CD4-positive, alpha-beta T cell (primary cell): ENCODE data around the gene TAS1R3. TPM values are rescaled to one million over a fixed set of nuclear protein-coding genes. Genes with fewer than 3 reads are reported as not detected.

Experiments used
- ATAC-seq: fragments of 200-7000 bp; cut with Tn5 transposase; one replicate; pipeline ENCODE4 v1.10.0; 2022; ENCODE audit warnings: mild to moderate bottlenecking; ENCODE audit not compliant: poor library complexity
- CTCF ChIA-PET: fragments of 350-600 bp; sonication (Branson Sonifier 250); formaldehyde crosslinking; loops from one replicate; lab custom pipeline; 2021; ENCODE audit warnings: antibody characterized with exemption, inconsistent platforms; lab: Charles Lee
- POLR2A ChIA-PET: fragments of 350-600 bp; sonication (Branson Sonifier 250); formaldehyde crosslinking; loops from one replicate; lab custom pipeline; 2021; ENCODE audit warnings: antibody characterized with exemption, inconsistent platforms; lab: Charles Lee
- DNase-seq, 14 experiments: peaks; one replicate each; pipeline ENCODE4 v3.0.0-alpha.2; 2013 to 2020; ENCODE audit warnings: mixed read lengths in 2 of 14
- H3K27ac ChIP-seq, 2 donors: one replicate each; pipeline versions ENCODE4 v1.5.1 to v1.7.0; 2013; ENCODE audit warnings: low read length in 2 of 2, low read depth in 1 of 2, mild to moderate bottlenecking in 1 of 2
- H3K27me3 ChIP-seq, 2 experiments: 1 replicate in 1 of 2; 2 replicates in 1 of 2; pipeline versions ENCODE4 v1.6.1 to v1.7.0; 2013; ENCODE audit warnings: low read length in 2 of 2, control low read depth in 1 of 2, mild to moderate bottlenecking in 1 of 2, moderate library complexity in 1 of 2; ENCODE audit not compliant: insufficient read depth in 2 of 2, control insufficient read depth in 1 of 2
- H3K36me3 ChIP-seq: one replicate; pipeline ENCODE4 v1.6.1; 2013; ENCODE audit warnings: low read length, control low read depth; ENCODE audit not compliant: insufficient read depth
- H3K4me1 ChIP-seq: one replicate; pipeline ENCODE4 v1.6.1; 2013; ENCODE audit warnings: low read length, control low read depth; ENCODE audit not compliant: insufficient read depth
- H3K4me3 ChIP-seq: one replicate; pipeline ENCODE4 v1.5.1; 2013; ENCODE audit warnings: mild to moderate bottlenecking, low read length, moderate library complexity
- H3K9me3 ChIP-seq, 2 experiments: 1 replicate in 1 of 2; 2 replicates in 1 of 2; pipeline versions ENCODE4 v1.6.1 to v1.7.0; 2013; ENCODE audit warnings: low read length in 2 of 2, mild to moderate bottlenecking in 2 of 2, control low read depth in 1 of 2, moderate library complexity in 1 of 2; ENCODE audit not compliant: control insufficient read depth in 1 of 2, insufficient read depth in 1 of 2
- H3K27ac Mint-ChIP-seq: one replicate; pipeline ENCODE4 v1.8.0; 2020; ENCODE audit warnings: mixed read lengths
- H3K27me3 Mint-ChIP-seq: one replicate; pipeline ENCODE4 v1.8.0; 2021; ENCODE audit warnings: mixed read lengths
- H3K36me3 Mint-ChIP-seq: one replicate; pipeline ENCODE4 v1.8.0; 2021; ENCODE audit warnings: low read depth, mixed read lengths
- H3K4me1 Mint-ChIP-seq: one replicate; pipeline ENCODE4 v1.8.0; 2021; ENCODE audit warnings: low read depth, mixed read lengths
- H3K4me3 Mint-ChIP-seq: one replicate; pipeline ENCODE4 v1.8.0; 2020; ENCODE audit warnings: mild to moderate bottlenecking, mixed read lengths
- H3K9me3 Mint-ChIP-seq: one replicate; pipeline ENCODE4 v1.8.0; 2020; ENCODE audit warnings: mixed read lengths
- intact Hi-C, 2 experiments: fragments of 100-400 bp; cut with DNase I in 1 of 2; cut with micrococcal nuclease in 1 of 2; formaldehyde crosslinking; loops; one replicate each; pipeline versions ENCODE4 v1.15.1 to v1.9.0; 2023 to 2025; cut with DNase I, micrococcal nuclease
- total RNA-seq, 174 experiments: library from RNA in 2 of 174; stranded (reverse) in 2 of 174; gene quantifications; one replicate each; pipeline ENCODE4 v1.2.3 and lab custom pipeline; 2021 to 2026
- TF ChIP-seq, protein P1 (sequence below): fragments of 200-600 bp; IDR thresholded peaks from one replicate; pipeline ENCODE4 v1.8.0; 2022; ENCODE audit warnings: antibody characterized with exemption, mild to moderate bottlenecking

TAS1R3 gene
- total RNA-seq, 2 experiments from 2014 or later, result 3.3 to 3.4 TPM

DNA sequence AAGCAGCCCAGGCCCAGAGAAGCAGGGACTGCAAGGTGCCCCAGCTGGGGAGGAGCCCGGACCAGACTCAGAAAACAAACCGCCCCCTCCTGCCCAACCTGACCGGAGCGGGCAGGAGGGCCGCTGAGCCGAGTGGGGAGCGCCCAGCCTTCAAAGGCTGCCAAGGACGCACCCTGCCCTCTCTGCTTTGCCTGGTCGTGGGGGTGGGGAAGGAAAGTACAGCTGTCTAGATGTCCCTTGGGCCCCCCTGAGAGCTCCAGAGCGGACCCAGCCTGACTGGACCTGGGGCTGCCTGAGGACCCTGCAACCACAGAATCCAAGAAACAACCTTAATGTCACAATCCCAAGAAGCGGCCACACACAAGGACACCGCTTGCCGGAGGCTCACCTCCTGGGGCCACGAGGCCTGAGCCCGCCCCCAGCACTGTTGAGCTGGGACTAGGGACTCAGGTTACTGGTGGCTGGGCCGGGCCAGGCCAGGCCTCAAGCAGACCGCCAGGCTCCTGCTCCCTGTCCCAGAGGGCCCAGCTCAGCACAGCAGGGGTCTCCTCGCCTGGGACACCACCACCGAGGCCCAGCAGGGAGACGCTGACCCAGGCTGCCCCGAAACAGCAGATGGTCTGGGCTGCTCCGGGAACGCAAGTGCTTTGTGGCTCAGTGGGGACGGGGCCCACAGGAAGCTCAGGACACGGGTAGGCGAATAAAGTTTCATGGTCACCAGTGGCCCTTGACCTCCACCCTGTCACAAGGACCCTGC lies 16.8 kb downstream of the TAS1R3 start:
- Mint-ChIP-seq H3K36me3 (no peaks in the 10 kb centered on the region), H3K27me3 (peaks cover 10% of the 10 kb centered on the region), H3K9me3 (no peaks in the 10 kb centered on the region), H3K27ac (peak overlapping the region; percentile 17), H3K4me3 (peak overlapping the region; percentile 86), H3K4me1 (peaks cover 25% of the 10 kb centered on the region)
- Histone ChIP-seq H3K36me3 (no peaks in the 10 kb centered on the region), H3K4me3 (peak overlapping the region; percentile 58), H3K4me1 (peaks cover 42% of the 10 kb centered on the region), H3K27ac (no peak overlapping the region), H3K27me3 (peaks cover 2 to 3% of the 10 kb centered on the region in 2 experiments), H3K9me3 (peaks cover 0 to 2% of the 10 kb centered on the region in 2 experiments)
- ATAC-seq (no peak), DNase-seq (no peak)
- POLR2A ChIA-PET, result interaction anchor here (1.4 to 1.8 kb wide), 3 partner anchors 24 to 51 kb away, joined by 4 to 11 read pairs (median 6); partner anchors contain the start of genes AURKAIP1 and CCNL2
- TF ChIP-seq, protein P1, sequence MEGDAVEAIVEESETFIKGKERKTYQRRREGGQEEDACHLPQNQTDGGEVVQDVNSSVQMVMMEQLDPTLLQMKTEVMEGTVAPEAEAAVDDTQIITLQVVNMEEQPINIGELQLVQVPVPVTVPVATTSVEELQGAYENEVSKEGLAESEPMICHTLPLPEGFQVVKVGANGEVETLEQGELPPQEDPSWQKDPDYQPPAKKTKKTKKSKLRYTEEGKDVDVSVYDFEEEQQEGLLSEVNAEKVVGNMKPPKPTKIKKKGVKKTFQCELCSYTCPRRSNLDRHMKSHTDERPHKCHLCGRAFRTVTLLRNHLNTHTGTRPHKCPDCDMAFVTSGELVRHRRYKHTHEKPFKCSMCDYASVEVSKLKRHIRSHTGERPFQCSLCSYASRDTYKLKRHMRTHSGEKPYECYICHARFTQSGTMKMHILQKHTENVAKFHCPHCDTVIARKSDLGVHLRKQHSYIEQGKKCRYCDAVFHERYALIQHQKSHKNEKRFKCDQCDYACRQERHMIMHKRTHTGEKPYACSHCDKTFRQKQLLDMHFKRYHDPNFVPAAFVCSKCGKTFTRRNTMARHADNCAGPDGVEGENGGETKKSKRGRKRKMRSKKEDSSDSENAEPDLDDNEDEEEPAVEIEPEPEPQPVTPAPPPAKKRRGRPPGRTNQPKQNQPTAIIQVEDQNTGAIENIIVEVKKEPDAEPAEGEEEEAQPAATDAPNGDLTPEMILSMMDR, result no peak
- CTCF ChIA-PET, result interaction anchor here (0.7 kb wide), 1 partner anchor 25 kb away, joined by 3 read pairs; no protein-coding TSS in a partner anchor
- intact Hi-C loops, result loop anchor here (1.0 to 2.0 kb wide), 3 partner anchors 23 to 73 kb away; partner anchors contain the start of genes CPTP (in 1 of the 2) and INTS11 (in 1 of the 2)

DNA sequence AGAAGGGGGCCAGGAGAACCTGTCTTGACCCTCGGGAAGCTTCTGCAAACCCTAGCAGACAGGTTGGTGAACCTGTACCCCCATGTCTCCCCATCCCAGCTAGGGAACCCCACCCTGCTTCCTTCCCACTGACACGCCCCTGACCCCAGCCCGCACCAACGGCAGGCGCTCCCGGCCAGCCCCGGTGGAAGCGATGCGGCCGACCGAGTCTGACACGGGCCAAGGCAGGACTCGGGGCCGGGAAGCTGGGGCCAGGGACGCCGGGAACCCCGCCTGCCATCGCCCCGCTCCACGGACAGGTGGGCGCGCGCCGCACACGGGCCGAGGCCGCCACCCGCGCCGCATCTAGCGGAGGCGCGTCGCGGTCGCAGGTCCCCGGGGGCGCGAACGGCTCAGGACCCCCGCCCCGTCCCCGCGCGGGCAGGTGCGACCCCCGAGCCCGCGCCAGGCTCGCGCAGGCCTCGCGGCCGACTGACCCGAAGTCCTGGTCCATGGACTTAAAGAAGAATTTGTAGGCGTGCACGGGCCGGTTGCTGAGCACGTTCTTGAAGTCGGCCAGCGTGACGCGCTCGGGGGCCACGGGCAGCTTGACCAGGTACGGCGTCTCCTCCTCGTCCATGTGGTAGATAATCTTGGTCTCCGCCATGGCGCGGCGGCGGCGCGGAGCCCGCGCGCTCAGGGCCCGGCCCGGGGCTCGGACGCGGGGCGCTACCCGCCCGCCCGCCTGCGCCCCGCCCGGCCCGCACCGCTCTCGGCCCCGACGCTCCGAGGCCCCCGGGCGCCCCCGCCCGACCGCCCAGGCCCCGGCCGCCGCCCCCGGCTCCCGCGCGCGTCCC lies 17.6 kb downstream of the TAS1R3 start:
- peaks cover 50% of the 10 kb centered on the region for H3K4me1 ChIP-seq
- ATAC-seq (peak; percentile 18), DNase-seq (peak in 3 of 14 experiments; percentile 17 to 35 (median 19))
- peaks cover 10 to 11% of the 10 kb centered on the region in 2 experiments for H3K27me3 ChIP-seq
- CTCF ChIA-PET, result interaction anchor here (0.6 to 0.7 kb wide), 3 partner anchors 23 to 535 kb away, joined by 3 read pairs; no protein-coding TSS in a partner anchor
- H3K4me1 Mint-ChIP-seq, result peaks cover 29% of the 10 kb centered on the region
- H3K36me3 Mint-ChIP-seq, result no peaks in the 10 kb centered on the region
- H3K4me3 Mint-ChIP-seq, result peak overlapping the region; percentile 86
- intact Hi-C loops, result loop anchor here (1.0 to 2.0 kb wide), 5 partner anchors 24 to 232 kb away; partner anchors contain the start of genes C1orf159 (in 1 of the 2), CPTP (in 1 of the 2), INTS11 (in 1 of the 2) and PUSL1 (in 1 of the 2)
- H3K36me3 ChIP-seq, result no peaks in the 10 kb centered on the region
- TF ChIP-seq, protein P1, result no peak
- peak overlapping the region; percentile 58 for H3K4me3 ChIP-seq
- H3K9me3 ChIP-seq, result peaks cover 0 to 10% of the 10 kb centered on the region in 2 experiments
- no peaks in the 10 kb centered on the region for H3K9me3 Mint-ChIP-seq
- no peak overlapping the region for H3K27ac ChIP-seq
- POLR2A ChIA-PET, result interaction anchor here (0.6 to 1.8 kb wide), 4 partner anchors 23 to 192 kb away, joined by 3 to 11 read pairs (median 5); partner anchors contain the start of genes AURKAIP1 and CCNL2
- H3K27me3 Mint-ChIP-seq, result peaks cover 15% of the 10 kb centered on the region
- no peak overlapping the region for H3K27ac Mint-ChIP-seq
